ENCODE results near the gene CNIH3.

The CNIH3 gene

GRCh38 chr1:224747578-224747977 lies 131.5 kb downstream of the CNIH3 start:
- DNase-seq: no peak

DNA sequence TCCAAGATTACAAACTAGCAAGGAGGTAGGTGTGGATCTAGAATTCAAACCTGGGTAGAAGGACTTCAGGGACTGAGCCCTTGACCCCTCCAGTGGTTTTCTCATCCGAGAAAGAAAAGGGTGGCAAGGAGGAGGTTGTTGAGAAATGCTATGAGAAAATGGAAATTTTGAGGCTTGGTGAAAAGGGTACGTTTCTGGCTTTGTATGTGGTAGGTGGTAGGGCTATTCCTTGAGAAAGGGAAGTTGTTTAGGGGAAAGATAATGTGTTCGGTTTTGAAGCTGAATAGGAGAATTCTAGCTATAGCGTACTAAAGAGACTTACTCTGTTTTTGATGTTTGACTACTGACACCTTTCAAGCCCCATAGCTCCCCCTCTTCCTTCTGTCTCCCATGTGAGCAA lies 133.8 kb downstream of the CNIH3 start:
- DNase-seq: no peak

- DNase-seq: no peak
Observed at GRCh38 chr1:224751624-224752311, 135.7 kb downstream of the CNIH3 start.

- DNase-seq: no peak
Observed at GRCh38 chr1:224753491-224753890, 137.4 kb downstream of the CNIH3 start.

DNA sequence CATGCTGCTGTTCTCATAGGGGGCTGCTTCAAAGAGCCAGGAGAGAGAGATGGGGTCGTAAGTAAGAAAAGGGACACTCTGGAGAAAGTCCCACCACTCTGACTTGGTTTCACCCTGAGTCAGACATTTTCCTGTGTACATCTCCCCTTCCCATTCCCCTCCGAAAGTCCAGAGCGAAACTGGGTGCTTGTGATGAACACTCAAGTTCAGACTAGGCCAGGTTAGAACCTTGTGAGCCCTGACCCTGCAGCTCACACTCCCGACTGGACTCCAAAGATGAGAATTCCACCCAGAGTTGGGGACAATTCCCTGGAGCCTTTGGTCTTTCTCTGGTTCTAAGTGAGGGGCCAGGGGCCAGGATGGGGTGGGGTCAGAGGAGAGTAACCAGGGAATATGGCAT lies 139.5 kb downstream of the CNIH3 start:
- no peak for DNase-seq

DNA sequence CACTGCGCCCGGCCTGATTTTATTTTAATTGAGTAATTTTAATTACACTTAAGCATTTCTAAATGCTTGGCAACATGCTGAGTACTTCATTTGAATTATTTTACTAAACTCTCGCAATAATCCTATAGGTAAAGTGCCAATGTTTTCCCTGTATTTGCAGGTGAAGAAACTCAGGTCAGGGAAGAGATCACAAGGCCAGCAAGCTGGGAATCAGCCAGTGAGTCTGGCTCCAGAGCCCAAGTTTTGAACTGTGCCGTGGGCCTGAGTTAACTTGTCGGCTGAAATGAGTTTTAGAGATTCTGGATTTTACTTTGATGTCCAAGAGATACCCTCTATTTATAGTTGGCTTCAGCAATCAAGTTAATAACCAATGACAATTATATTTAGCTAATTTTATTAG lies 141.4 kb downstream of the CNIH3 start:
- DNase-seq: no peak

- DNase-seq: no peak
Observed at GRCh38 chr1:224759135-224759534, 143.0 kb downstream of the CNIH3 start.

DNA sequence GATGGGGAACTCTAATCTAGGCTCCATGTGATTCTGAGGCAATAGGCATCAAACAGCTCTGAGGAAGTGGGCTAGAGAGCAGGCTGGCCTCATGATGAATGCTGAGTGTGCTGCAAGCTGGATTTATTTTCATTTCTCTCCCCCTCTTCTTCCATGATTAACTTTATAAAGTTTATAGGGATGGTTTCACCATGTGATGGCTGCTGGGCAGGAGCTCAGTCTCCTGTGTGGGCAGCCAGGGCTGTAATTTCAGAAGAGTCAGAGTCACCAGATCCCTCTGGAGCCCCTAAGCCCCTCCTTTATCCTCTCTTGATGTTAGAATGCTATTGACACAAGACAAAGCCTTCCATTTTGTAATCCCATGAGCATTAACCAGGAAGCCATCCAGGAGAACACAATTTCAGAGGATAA lies 143.6 kb downstream of the CNIH3 start:
- no peak for DNase-seq

DNA sequence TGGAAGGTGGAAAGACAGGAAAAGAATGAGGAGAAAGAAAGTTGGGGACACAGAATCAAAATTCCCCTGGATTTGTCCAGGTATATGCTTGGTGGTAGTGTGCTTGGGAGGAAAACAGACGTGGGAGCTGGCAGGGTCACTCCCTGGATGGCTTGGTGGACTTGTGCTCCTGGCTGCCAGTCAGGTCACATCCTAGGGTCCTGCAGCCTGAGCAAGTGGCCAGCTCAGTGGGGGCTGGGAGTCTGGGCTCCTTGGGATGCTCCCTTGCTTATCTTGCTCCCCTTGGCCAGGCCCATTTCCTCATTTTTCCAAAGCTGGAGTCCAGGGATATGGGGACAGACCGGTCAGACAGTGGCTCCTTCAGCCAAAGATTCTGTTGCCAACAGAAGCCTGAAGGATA lies 144.0 kb downstream of the CNIH3 start:
- DNase-seq: no peak

DNA sequence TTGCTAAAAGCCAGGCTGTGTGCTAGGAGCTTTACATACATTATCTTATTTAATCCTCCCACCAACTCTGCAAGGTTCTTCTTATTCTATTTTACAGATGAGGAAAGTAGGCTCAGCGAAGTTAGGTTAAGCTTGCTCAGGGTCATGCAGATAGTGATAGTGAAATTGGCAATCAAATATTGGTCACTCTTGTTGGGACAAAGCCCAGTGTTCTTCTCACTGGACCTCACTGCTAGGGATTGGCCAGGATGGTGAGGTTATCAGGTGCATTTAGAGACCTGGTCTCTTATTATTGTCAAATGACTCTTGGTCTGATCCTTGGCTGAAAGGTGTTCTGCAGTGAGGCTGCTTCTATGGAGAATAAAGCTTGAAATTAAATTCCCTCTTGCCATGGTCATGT lies 145.1 kb downstream of the CNIH3 start:
- no peak for DNase-seq

GRCh38 chr1:224762046-224762445 lies 145.9 kb downstream of the CNIH3 start:
- DNase-seq: no peak

GRCh38 chr1:224762701-224763100 lies 146.6 kb downstream of the CNIH3 start:
- DNase-seq: no peak

DNA sequence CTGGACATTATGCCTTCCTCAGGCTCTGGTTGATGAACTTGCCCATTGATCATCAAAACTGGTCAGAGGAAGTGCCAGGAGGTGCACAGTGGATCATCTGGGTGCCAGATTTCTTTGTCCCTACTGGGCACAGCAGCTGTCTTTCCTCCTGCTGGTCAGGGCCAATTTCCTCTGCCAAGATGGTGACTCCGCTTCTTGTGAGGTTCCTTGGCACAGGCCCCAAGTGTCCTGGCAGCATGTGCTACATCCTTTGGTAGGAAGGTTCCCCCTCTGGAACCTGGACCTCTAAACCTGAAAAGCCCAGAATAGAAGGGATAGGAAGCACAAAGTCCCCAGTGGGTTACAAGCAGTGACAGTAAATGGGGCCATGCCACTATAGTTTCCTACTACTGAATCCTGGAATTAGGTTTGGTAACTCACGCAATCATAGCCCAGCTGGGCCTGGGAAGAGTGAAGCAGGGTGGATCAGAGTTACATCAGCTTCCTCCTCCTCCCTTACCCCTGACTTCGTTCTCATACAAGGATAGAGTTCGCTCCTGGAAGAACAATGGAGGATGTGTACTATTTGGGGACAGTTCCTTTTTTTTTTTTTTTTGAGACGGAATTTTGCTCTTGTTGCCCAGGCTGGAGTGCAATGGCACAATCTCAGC lies 147.1 kb downstream of the CNIH3 start:
- no peak for DNase-seq

GRCh38 chr1:224766266-224766665 lies 150.1 kb downstream of the CNIH3 start:
- no peak for DNase-seq

- no peak for DNase-seq
Observed at GRCh38 chr1:224767031-224767430, 150.9 kb downstream of the CNIH3 start.

DNA sequence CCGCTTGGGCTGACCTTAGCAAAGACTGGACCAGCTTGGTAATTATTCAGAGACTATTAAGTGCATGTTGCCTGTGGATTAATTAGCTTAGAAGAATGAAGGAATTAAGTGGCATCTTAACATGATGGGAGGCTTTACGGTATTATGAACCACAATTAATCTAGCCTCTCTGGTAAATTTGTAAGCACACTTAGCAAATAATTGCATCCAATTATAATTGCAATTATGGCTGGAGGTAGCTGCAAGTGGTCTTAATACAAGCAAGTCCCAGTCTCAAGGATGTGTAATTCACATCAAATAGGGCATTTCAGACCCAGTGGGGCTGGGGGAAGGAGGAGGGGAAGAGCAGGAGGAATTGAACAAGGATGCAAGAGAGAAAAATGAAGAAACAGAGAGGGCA lies 151.6 kb downstream of the CNIH3 start:
- no peak for DNase-seq

DNA sequence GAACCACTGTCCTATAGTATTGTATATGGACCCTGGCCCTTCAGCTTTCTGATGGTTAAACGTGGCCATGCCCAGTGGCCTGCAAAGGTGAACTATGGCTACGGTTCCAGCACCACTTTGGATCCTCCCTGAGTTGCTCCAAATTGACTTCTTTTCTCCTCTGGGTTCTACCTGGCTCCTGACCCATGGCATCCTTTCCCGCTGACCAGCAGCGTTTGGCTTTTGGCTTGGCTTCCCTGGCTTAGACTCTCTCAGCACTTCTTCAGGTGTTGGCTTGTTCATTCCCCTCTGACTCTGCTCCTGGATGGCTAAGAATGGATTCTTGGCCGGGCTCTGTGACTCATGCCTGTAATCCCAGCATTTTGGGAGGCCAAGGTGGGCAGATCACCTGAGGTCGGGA lies 152.9 kb downstream of the CNIH3 start:
- DNase-seq: no peak

DNA sequence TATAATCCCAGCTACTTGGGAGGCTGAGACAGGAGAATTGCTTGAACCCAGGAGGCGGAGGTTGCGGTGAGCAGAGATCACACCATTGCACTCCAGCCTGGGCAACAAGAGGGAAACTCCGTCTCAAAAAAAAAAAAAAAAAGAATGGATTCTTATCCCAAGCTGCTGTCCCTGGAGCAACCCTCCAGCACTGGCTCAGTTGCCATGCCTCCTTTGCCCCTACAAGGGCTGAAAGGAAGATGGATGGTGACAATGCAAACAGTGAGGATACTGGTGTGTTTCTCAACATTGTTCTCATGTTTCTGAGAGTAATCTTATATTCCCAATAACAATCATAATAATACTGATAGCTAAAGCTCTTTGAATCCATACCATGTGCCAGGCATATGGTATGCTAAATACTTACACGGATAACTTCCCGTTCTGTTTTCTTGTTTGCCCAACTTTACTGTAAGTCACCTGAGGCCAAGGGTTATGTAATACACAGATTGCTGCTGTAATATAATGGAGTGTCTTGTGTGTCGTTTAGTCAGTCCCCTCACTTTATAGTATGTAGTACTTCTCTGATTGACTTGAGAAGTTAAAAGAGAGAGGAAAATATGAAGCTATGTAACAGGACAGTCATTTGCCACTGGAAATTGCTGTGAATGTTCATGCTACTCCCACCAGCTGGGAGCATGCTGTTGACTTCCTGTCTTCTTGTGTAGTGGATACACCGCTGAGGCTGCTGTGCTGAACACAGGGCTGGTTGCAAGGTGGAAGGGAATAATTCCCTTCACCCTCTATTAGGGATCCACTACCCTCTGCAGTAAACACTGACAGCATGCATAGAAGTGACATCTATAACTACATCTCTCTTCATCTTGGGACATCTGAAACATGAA lies 153.6 kb downstream of the CNIH3 start:
- DNase-seq: no peak

DNA sequence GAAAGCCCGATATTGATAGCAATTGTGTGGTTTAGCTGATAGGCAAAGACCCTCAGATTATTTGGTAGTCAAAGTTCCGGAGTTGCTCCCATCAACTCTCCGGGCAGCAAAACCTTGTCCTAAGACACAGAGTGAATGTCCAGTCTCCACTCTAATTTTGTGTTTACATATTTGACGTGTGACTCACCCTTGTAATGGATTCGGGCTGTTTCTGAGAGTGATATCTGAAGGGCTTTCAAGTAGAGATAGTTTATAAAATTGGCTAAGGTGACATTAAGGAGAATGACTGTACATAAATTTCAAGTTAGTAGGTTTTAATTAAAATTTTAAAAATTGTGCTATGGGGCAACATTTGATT lies 154.2 kb downstream of the CNIH3 start:
- DNase-seq: no peak

DNA sequence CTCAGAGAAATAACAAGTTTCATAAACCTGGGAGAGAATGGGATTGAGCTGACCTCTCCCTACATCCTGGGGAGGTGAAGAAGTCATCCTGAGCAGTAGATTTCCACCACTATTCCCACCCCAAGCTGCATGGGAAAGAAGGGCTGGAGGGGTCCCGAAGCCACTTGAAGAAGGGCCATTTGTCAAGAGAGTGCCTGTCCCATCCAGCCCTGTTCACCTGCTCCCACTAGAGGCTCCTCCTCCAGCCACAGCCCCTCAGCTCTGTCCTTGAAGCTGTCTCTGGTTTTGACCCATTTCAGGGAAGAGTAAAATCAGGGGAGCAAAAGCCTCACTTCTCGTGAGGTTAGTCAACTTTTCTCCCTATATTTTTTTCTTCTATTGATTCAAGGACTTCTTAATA lies 157.5 kb downstream of the CNIH3 start:
- no peak for DNase-seq

- no peak for DNase-seq
Observed at GRCh38 chr1:224774378-224774777, 158.3 kb downstream of the CNIH3 start.

GRCh38 chr1:224777180-224777579 lies 161.1 kb downstream of the CNIH3 start:
- DNase-seq: no peak

DNA sequence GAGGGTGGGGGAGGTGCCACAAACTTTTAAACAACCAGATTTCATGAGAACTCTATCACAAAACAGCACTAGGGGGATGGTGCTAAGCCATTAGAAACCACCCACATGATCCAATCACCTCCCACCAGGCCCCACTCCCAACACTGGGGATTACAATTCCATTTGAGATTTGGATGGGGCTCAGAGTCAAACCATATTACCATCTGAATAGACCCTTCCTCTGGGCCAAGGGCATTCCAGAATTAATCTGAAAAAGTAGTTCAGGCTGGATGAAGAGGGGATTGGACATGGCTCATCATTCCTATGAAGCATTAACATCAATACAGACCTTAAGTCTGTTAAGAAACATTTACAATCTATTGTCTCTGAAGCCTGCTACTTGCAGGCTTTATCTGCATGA lies 163.4 kb downstream of the CNIH3 start:
- DNase-seq: no peak

DNA sequence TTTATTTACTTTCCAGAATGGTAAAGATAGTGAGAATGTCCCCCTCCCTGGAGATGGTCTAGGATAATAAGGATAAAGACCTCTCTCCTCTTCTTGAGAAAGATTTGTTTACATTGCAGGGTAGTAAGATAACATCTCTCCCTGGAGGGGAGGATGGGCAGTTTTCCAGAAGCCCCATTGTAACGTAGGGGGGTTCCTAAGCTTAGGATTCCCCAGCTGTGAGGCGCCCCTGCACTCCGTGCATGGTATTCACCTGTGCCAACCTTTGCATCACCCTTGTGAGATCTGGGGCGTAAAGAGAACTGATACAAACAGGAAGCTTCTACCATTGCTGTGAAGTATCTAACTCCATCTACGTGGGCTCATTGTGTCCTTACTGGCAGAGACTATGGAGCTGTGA lies 164.6 kb downstream of the CNIH3 start:
- DNase-seq: no peak
